ENCODE data around the gene CALML3.
"Not testable (repeated sequence)": the region's sequence is repeated elsewhere in the genome, so short reads cannot be mapped to it uniquely, and the experiment has no call there.

The CALML3 gene

GRCh38 chr10:5559022-5559421, 34.3 kb downstream of the CALML3 start:
- not testable (repeated sequence) for DNase-seq

- DNase-seq, result no peak
These were observed 34.9 kb downstream of the CALML3 start for GRCh38 chr10:5559642-5560141.

GRCh38 chr10:5560142-5560816, 35.5 kb downstream of the CALML3 start:
- no peak for DNase-seq

DNA sequence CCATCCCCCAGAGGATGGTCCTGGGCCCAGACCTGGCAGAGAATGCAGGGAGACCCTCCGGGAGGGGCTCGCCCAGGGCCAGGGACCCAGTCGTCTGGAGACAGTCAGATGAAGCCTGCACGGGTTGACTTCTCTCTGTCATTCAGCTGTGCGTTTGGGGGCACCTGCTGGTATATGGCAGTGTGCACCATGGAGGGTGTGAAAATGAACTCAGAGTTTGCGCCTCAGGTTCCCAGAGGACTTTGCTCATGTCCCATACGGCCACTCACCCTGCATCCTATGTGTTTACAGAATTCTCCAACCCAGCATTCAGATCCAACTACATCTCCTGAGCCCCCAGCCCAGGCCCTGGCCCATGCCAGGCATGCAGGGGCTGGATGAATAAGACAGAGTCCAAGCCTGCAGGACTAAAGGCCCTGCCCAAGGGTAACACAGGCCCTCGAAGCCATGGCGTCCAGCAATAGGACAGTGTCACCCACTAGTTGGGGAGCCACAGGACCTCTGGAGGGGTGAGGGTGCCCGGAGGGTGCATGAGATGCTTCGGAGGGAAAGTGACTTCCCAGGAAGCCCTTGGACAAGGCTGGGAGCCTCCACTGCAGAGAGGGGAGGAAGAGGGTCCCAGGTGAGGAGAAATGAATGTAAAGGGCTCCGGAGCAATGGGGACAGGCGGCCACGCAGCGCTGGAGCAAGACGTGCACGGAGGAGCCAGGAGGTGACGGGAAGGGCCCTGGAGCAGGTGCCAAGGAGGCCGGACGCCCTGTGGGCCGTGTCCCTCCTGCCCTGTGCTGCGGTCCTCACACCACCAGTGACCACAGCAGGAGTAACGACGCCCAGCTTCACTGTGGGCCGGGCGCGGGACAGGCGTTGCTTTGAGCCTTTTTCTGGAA, 36.3 kb downstream of the CALML3 start:
- DNase-seq, result no peak

- no peak for DNase-seq
These were observed 37.2 kb downstream of the CALML3 start for GRCh38 chr10:5561704-5562645.

DNA sequence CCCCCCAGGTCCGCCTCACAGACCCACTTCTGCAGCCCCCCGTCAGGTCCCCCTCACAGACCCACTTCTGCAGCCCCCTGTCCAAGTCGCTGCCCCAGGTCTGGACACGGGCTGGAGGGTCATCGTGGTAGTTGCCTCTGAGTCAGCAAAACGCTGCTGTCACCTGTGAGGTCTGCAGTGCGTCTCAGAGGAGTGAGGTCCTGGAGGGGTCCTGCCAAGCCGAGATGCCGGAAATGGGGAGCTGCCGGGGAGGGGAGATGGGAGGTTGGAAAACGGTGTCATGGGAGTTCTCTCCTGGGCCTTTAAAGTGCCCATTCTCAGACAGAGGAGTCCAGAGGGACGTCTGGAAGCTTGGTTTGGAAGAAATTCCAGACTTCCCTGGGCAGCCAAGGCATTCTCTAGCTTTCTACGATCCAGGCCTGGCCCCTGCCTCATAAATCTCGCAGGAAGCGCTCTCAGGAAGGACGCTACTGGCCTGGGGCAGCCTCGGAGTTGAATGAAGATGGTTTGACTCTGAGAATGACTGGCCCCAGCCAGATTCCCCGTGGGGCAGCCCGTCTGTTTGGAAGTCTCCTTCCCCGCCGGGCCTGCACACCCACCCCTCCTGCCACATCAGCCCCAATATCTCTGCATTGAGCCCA, 38.7 kb downstream of the CALML3 start:
- no peak for DNase-seq

DNA sequence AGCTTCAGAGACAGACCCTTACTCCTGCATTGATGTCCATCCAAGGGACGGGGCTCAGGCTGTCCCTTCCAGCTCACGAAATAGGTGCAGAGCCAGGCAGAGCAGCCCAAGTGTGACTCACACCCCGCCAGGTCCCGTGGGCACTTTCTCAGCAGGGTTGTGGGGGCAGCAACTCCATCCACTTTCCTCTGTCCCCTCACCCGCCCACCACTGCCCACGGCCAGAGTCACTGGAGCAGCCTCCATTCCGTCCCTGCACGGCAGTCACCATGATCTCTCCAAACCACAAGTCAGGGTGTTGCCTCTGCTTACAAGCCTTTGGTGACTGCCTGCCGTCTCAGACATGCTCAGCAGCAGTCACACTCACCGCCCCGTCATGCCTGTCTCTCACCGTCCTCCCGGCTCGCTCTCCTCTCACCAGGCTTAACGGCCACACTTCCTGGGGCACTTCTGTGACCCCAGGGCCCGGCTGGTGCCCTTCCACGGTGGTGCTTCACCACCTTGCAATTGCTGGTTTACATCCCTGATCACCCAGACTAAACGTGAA, 39.3 kb downstream of the CALML3 start:
- no peak for DNase-seq

- DNase-seq, result no peak
These were observed 39.9 kb downstream of the CALML3 start for GRCh38 chr10:5564537-5565204.

DNA sequence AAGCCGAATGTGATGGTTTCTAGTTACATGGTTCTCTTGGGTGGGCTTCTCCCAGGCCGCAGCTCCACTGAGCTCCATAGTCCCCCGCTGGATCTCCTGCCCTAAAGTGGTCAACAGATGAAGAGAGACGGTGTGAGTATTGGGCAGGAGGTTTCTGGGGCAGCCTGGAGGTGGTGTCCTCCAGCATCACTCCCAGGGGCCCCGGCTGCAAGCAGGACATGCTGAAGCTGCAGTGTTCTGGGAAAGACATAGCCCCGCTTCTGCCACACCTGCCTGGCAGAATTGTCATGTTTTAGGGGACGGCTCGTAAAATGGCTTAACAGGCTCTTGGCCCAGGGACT, 40.4 kb downstream of the CALML3 start:
- DNase-seq, result no peak

GRCh38 chr10:5565671-5566581, 41.2 kb downstream of the CALML3 start:
- DNase-seq, result no peak

GRCh38 chr10:5566614-5567013, 41.9 kb downstream of the CALML3 start:
- DNase-seq, result no peak

DNA sequence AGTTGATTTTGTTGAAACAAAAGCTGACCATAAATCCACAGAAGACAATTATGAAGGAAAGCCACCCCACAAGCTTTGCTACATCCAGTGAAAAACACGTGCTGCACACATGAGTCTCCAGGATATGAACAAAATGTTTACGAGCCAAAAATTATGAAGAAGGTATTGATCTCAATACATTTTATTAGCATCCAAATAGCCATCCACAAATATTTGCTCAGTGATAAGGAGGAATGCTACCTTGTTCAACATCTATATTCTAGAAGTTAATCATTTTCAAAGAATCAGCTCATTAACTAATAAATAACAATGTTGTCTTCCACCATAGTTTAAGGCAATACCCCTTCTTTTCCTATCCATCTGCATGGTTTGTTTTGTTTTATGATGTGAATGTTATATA, 42.7 kb downstream of the CALML3 start:
- DNase-seq, result no peak

DNA sequence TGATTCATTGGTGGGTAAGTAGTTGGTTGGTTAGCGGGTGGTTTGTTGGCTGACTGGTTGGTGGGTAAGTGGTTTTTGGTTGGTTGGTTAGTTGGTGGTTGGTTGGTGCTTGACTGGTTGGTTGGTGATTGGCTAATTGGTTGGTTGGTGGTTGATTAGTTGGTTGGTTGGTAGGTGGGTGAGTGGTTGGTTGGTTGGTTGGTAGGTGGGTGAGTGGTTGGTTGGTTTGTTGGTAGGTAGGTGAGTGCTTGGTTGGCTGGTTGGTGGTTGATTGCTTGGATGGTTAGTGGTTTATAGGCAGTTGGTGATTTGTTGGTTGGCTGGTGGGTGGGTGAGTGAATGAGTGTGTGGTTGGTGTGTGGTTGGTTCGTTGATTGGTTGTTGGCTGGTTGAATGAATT, 44.2 kb downstream of the CALML3 start:
- DNase-seq, result no peak

GRCh38 chr10:5569568-5569967, 44.8 kb downstream of the CALML3 start:
- no peak for DNase-seq

GRCh38 chr10:5570007-5570655, 45.4 kb downstream of the CALML3 start:
- DNase-seq, result no peak

DNA sequence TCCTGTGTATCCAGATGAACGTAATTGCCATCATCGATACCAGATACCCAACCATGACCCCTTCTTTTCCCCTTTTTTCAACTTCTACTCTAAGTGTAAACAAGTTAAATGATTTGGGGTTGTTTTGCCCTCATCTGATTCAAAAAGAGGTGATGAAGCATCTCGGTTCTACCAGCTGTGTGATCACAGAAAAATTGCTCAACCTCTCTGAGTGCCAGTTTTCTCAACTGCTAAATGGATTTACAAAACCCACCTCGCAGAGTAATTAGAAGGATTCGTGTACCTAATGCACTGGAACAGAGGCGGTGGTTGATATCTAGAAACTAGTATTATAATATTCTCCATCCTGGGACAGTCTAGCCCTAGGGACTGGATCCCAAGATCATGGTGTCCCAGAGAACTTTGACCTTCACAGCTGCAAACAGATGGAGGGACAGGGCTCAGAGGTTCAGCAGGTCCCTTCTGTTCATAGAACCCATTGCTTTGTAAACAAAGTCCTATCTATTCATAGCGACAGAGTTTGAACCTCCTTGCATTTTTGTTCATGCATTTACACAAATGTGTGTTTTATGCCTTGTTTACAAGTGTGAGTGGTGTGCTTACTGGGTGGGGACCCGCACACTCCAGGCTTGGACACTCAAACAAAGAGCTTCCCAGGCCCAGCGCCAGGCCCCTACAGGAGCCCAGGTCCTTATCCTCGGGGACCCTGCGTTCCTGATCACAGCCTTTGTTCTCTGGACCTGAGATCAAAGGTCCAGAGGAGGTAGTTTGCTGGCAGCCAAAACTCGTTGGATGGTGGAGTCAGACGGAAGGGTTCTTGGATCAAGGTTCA, 46.4 kb downstream of the CALML3 start:
- DNase-seq, result no peak

GRCh38 chr10:5571826-5572225, 47.1 kb downstream of the CALML3 start:
- no peak for DNase-seq

DNA sequence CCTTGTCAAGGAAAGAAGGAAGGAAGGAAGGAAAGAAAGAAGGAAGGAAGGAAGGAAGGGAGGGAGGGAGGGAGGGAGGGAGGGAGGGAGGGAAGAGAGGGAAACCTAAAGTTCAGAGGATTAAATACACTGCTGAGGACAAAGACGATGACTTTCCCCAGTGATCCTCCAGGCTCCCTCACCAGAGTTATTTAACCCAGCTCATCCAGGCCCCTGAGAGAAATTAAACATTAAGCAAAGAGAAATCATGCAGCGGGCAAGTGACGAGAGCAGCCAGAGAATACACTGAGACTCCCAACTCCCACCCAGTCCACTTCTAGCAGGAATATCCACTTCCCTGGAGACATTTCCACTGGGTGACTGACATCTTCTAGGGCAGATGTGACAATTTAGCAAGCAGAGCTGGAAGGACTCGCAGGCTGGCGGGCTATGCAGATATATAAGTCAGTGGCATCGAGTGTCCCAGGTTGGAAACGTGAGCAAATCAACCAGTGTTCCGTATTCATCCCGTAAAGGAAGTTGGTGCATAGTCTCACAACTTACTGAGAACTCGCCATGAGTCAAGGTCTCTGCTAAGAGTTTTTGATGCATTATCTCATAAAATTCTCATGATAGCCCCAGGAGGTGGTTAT, 48.7 kb downstream of the CALML3 start:
- no peak for DNase-seq

Measured in NCI-H510A treated with DMSO at 0.1 percent for 48 hours (cell line).